HEK293 (cell line): Measurements from ENCODE around the gene ZGPAT.

Source experiments
- CTCF ChIA-PET: fragments of 350-600 bp; formaldehyde crosslinking; extraction: SDS; loops from one replicate; lab custom pipeline; 2021; ENCODE audit warnings: antibody characterized with exemption; lab: Yijun Ruan, JAX
- POLR2A ChIA-PET: fragments of 300-600 bp; formaldehyde crosslinking; extraction: SDS; loops from one replicate; lab custom pipeline; 2020; ENCODE audit warnings: antibody characterized with exemption, inconsistent platforms; lab: Yijun Ruan, JAX
- H3K27ac ChIP-seq: fragments of 200-500 bp; sonication (Bioruptor generic); 2 replicates; pipeline ENCODE4 v1.5.1; 2014; ENCODE audit warnings: low read depth, low read length, control low read depth, inconsistent platforms; ENCODE audit errors: extremely low read depth
- H3K36me3 ChIP-seq, 2 experiments: fragments of 200-500 bp in 1 of 2; sonication (Bioruptor generic) in 1 of 2; 1 replicate in 1 of 2; 2 replicates in 1 of 2; pipeline ENCODE4 v1.5.1; 2014 to 2017; ENCODE audit warnings: inconsistent platforms in 2 of 2, low read length in 2 of 2; ENCODE audit not compliant: control insufficient read depth in 2 of 2, insufficient read depth in 1 of 2
- H3K4me1 ChIP-seq: fragments of 200-500 bp; sonication (Bioruptor generic); 2 replicates; pipeline ENCODE4 v1.5.1; 2014; ENCODE audit warnings: mild to moderate bottlenecking, low read length, inconsistent platforms; ENCODE audit not compliant: control insufficient read depth, insufficient read depth
- H3K4me3 ChIP-seq: 2 replicates; pipeline ENCODE4 v1.5.1; 2011; ENCODE audit warnings: low read depth, mild to moderate bottlenecking, control low read depth, low read length, moderate library complexity
- H3K9me3 ChIP-seq: fragments of 200-500 bp; sonication (Bioruptor generic); 2 replicates; pipeline ENCODE4 v1.5.1; 2014; ENCODE audit warnings: low read depth, low read length, inconsistent platforms; ENCODE audit not compliant: control insufficient read depth, insufficient read depth
- EGR2 ChIP-seq: fragments of 450-650 bp; formaldehyde crosslinking; IDR thresholded peaks from 2 replicates; pipeline ENCODE4 v1.5.1; 2016; ENCODE audit warnings: low read depth, missing biosample characterization, missing genetic modification characterization
- ELK4 ChIP-seq: IDR thresholded peaks from 2 replicates; pipeline ENCODE4 v1.6.1; 2011; ENCODE audit warnings: mild to moderate bottlenecking, low read depth, low read length, borderline replicate concordance
- GLI4 ChIP-seq: fragments of 450-650 bp; formaldehyde crosslinking; IDR thresholded peaks from 2 replicates; pipeline ENCODE4 v1.5.1; 2016; ENCODE audit warnings: missing biosample characterization, missing genetic modification characterization
- GLIS2 ChIP-seq: fragments of 450-650 bp; formaldehyde crosslinking; IDR thresholded peaks from 2 replicates; pipeline ENCODE4 v1.5.1; 2016; ENCODE audit warnings: missing biosample characterization, missing genetic modification characterization
- HOXC10 ChIP-seq: sonication (generic); formaldehyde crosslinking; IDR thresholded peaks from 2 replicates; pipeline ENCODE4 v1.8.1; 2023; ENCODE audit warnings: mild to moderate bottlenecking, missing genetic modification reagents
- KLF9 ChIP-seq: fragments of 450-650 bp; formaldehyde crosslinking; IDR thresholded peaks from 2 replicates; pipeline ENCODE4 v1.5.1; 2016; ENCODE audit warnings: missing biosample characterization, missing genetic modification characterization, low read depth
- PBX3 ChIP-seq: sonication (generic); formaldehyde crosslinking; IDR thresholded peaks from 2 replicates; pipeline ENCODE4 v1.8.1; 2022; ENCODE audit warnings: mild to moderate bottlenecking, moderate library complexity, missing genetic modification reagents
- TSHZ1 ChIP-seq: fragments of 450-650 bp; formaldehyde crosslinking; IDR thresholded peaks from 2 replicates; pipeline ENCODE4 v1.5.1; 2016; ENCODE audit warnings: missing biosample characterization, missing genetic modification characterization, borderline replicate concordance
- ZFHX2 ChIP-seq: fragments of 450-650 bp; formaldehyde crosslinking; conservative IDR thresholded peaks from 2 replicates; pipeline ENCODE4 v1.5.1; 2016; ENCODE audit warnings: missing biosample characterization, missing genetic modification characterization
- ZNF132 ChIP-seq: fragments of 450-650 bp; formaldehyde crosslinking; IDR thresholded peaks from 2 replicates; pipeline ENCODE4 v1.5.1; 2017; ENCODE audit warnings: missing biosample characterization, missing genetic modification characterization, borderline replicate concordance
- ZNF138 ChIP-seq: fragments of 450-650 bp; formaldehyde crosslinking; IDR thresholded peaks from 2 replicates; pipeline ENCODE4 v1.5.1; 2016; ENCODE audit warnings: missing biosample characterization, missing genetic modification characterization, borderline replicate concordance
- ZNF2 ChIP-seq: fragments of 450-650 bp; formaldehyde crosslinking; IDR thresholded peaks from 2 replicates; pipeline ENCODE4 v1.5.1; 2016; ENCODE audit warnings: missing biosample characterization, missing genetic modification characterization
- ZNF202 ChIP-seq: fragments of 450-650 bp; formaldehyde crosslinking; IDR thresholded peaks from 2 replicates; pipeline ENCODE4 v1.5.1; 2016; ENCODE audit warnings: missing biosample characterization, missing genetic modification characterization, borderline replicate concordance
- ZNF24 ChIP-seq: fragments of 450-650 bp; formaldehyde crosslinking; IDR thresholded peaks from 2 replicates; pipeline ENCODE4 v1.5.1; 2016; ENCODE audit warnings: missing biosample characterization, missing genetic modification characterization
- ZNF324 ChIP-seq: fragments of 450-650 bp; formaldehyde crosslinking; IDR thresholded peaks from 2 replicates; pipeline ENCODE4 v1.5.1; 2016; ENCODE audit warnings: missing biosample characterization, missing genetic modification characterization
- ZNF341 ChIP-seq: fragments of 450-650 bp; formaldehyde crosslinking; IDR thresholded peaks from 2 replicates; pipeline ENCODE4; 2016; ENCODE audit warnings: low read depth, missing biosample characterization, missing genetic modification characterization
- ZNF416 ChIP-seq: fragments of 450-650 bp; formaldehyde crosslinking; IDR thresholded peaks from 2 replicates; pipeline ENCODE4 v1.5.1; 2016; ENCODE audit warnings: missing biosample characterization, missing genetic modification characterization
- ZNF433 ChIP-seq: fragments of 450-650 bp; formaldehyde crosslinking; IDR thresholded peaks from 2 replicates; pipeline ENCODE4 v1.5.1; 2016; ENCODE audit warnings: missing biosample characterization, missing genetic modification characterization, low read depth
- ZNF488 ChIP-seq: fragments of 450-650 bp; formaldehyde crosslinking; IDR thresholded peaks from 2 replicates; pipeline ENCODE4 v1.5.1; 2016; ENCODE audit warnings: missing biosample characterization, missing genetic modification characterization
- ZNF521 ChIP-seq: fragments of 450-650 bp; formaldehyde crosslinking; IDR thresholded peaks from 2 replicates; pipeline ENCODE4 v1.5.1; 2017; ENCODE audit warnings: missing biosample characterization, mild to moderate bottlenecking, missing genetic modification characterization
- ZNF585B ChIP-seq: fragments of 450-650 bp; formaldehyde crosslinking; IDR thresholded peaks from 2 replicates; pipeline ENCODE4 v1.5.1; 2016; ENCODE audit warnings: missing biosample characterization, missing genetic modification characterization
- ZNF645 ChIP-seq: fragments of 450-650 bp; formaldehyde crosslinking; IDR thresholded peaks from 2 replicates; pipeline ENCODE4; 2016; ENCODE audit warnings: missing biosample characterization, missing genetic modification characterization
- ZNF747 ChIP-seq: fragments of 450-650 bp; formaldehyde crosslinking; IDR thresholded peaks from 2 replicates; pipeline ENCODE4 v1.5.1; 2016; ENCODE audit warnings: missing biosample characterization, missing genetic modification characterization
- ZNF777 ChIP-seq: fragments of 450-650 bp; formaldehyde crosslinking; IDR thresholded peaks from 2 replicates; pipeline ENCODE4 v1.5.1; 2017; ENCODE audit warnings: missing biosample characterization, missing genetic modification characterization, borderline replicate concordance
- ZSCAN4 ChIP-seq: fragments of 450-650 bp; formaldehyde crosslinking; IDR thresholded peaks from 2 replicates; pipeline ENCODE4 v1.5.1; 2017; ENCODE audit warnings: missing biosample characterization, missing genetic modification characterization

The ZGPAT gene

GRCh38 chr20:63678667-63679465 is 29.0 kb upstream of the ZGPAT start:
- Histone ChIP-seq H3K9me3 (no peaks in the 10 kb centered on the region), H3K36me3 (peaks cover 8 to 47% of the 10 kb centered on the region in 2 experiments; a peak in 2 of 3 replicates), H3K4me3 (no peak overlapping the region), H3K27ac (no peak overlapping the region), H3K4me1 (no peaks in the 10 kb centered on the region)
- POLR2A ChIA-PET = no interaction called here
- CTCF ChIA-PET = no interaction called here
- peak; percentile 94 for TF ChIP-seq ZFHX2 (tag by site-specific recombination)
- peak; percentile 43; the same call in 1 of the 2 replicates for TF ChIP-seq ZNF341 (tag by site-specific recombination)
- TF ChIP-seq ZNF324 (tag by site-specific recombination) = no peak
- TF ChIP-seq EGR2 (tag by site-specific recombination) = peak; percentile 95
- TF ChIP-seq ZNF645 (tag by site-specific recombination) = no peak
- no peak for TF ChIP-seq ELK4
- peak; percentile 81 for TF ChIP-seq ZSCAN4 (tag by site-specific recombination)

- ChIA-PET CTCF (no interaction called here), POLR2A (no interaction called here)
- TF ChIP-seq ZFHX2 (tag by site-specific recombination) (no peak), ZNF585B (tag by site-specific recombination) (no peak), ZNF24 (tag by site-specific recombination) (no peak), ZNF2 (tag by site-specific recombination) (no peak), ZNF777 (tag by site-specific recombination) (no peak), KLF9 (no peak), HOXC10 (CRISPR knock-in tag) (no peak), ZNF521 (tag by site-specific recombination) (no peak), TSHZ1 (tag by site-specific recombination) (no peak), ZNF138 (tag by site-specific recombination) (no peak), ZNF488 (no peak), ZNF202 (no peak), GLIS2 (no peak), ZNF747 (tag by site-specific recombination) (no peak), PBX3 (CRISPR knock-in tag) (no peak), ZNF416 (no peak), ZNF132 (tag by site-specific recombination) (no peak), ZNF433 (tag by site-specific recombination) (no peak), GLI4 (no peak)
These were observed 28.0 kb upstream of the ZGPAT start for GRCh38 chr20:63679799-63680305.

More at GRCh38 chr20:63679799-63680305, 28.0 kb upstream of the ZGPAT start:
- H3K4me1 ChIP-seq = no peaks in the 10 kb centered on the region
- H3K9me3 ChIP-seq = no peaks in the 10 kb centered on the region
- H3K4me3 ChIP-seq = no peak overlapping the region
- H3K27ac ChIP-seq = no peak overlapping the region
- H3K36me3 ChIP-seq = peaks cover 2 to 38% of the 10 kb centered on the region in 2 experiments; a peak in 2 of 3 replicates
